Peyer's patch (tissue), 4 donors: Measurements from ENCODE around the gene TMEM183A.

Experiments
- CTCF ChIP-seq, 6 experiments: fragments of 450-650 bp in 4 of 6; fragments of 200-600 bp in 2 of 6; sonication (generic) in 1 of 6; IDR thresholded peaks; one replicate each; pipeline ENCODE4 v1.5.1; 2017 to 2019; ENCODE audit warnings: antibody characterized with exemption in 6 of 6, mild to moderate bottlenecking in 3 of 6, moderate library complexity in 1 of 6
- POLR2A ChIP-seq, 2 donors: fragments of 450-650 bp; IDR thresholded peaks; one replicate each; pipeline ENCODE4 v1.5.1; 2017; ENCODE audit warnings: antibody characterized with exemption in 2 of 2, mild to moderate bottlenecking in 2 of 2, moderate library complexity in 2 of 2

GRCh38 chr1:203055161-203055799 lies 48.1 kb downstream of the TMEM183A start:
- TF ChIP-seq CTCF (IDR thresholded peaks at IDR 0.05): no peak
- TF ChIP-seq POLR2A (IDR thresholded peaks at IDR 0.05): no peak
